HEK293 (cell line): Measurements from ENCODE around the gene B4GALT1.

Experiments
- CTCF ChIP-seq: fragments of 450-650 bp; formaldehyde crosslinking; IDR thresholded peaks from 2 replicates; pipeline ENCODE4 v1.5.1; 2016; ENCODE audit warnings: missing biosample characterization, missing genetic modification characterization
- KLF1 ChIP-seq: fragments of 450-650 bp; formaldehyde crosslinking; IDR thresholded peaks from 2 replicates; pipeline ENCODE4 v1.5.1; 2016; ENCODE audit warnings: missing biosample characterization, missing genetic modification characterization
- OVOL3 ChIP-seq: fragments of 450-650 bp; formaldehyde crosslinking; IDR thresholded peaks from 2 replicates; pipeline ENCODE4 v1.5.1; 2016; ENCODE audit warnings: missing biosample characterization, missing genetic modification characterization
- SCRT1 ChIP-seq: fragments of 450-650 bp; formaldehyde crosslinking; IDR thresholded peaks from 2 replicates; pipeline ENCODE4 v1.5.1; 2016; ENCODE audit warnings: missing biosample characterization, missing genetic modification characterization, borderline replicate concordance
- ZBTB20 ChIP-seq: fragments of 450-650 bp; formaldehyde crosslinking; IDR thresholded peaks from 2 replicates; pipeline ENCODE4 v1.5.1; 2016; ENCODE audit warnings: missing biosample characterization, missing genetic modification characterization
- ZNF184 ChIP-seq: fragments of 450-650 bp; IDR thresholded peaks from 2 replicates; pipeline ENCODE4 v1.5.1; 2018; ENCODE audit warnings: missing biosample characterization, mild to moderate bottlenecking, missing genetic modification characterization
- ZNF639 ChIP-seq: fragments of 450-650 bp; formaldehyde crosslinking; IDR thresholded peaks from 2 replicates; pipeline ENCODE4 v1.5.1; 2016; ENCODE audit warnings: missing biosample characterization, missing genetic modification characterization
- TF ChIP-seq, protein P1 (sequence below): sonication (generic); formaldehyde crosslinking; IDR thresholded peaks from 2 replicates; pipeline ENCODE4 v1.8.1; 2022; ENCODE audit warnings: mild to moderate bottlenecking, moderate library complexity, missing genetic modification reagents

GRCh38 chr9:33186457-33187168 is 19.5 kb upstream of the B4GALT1 start:
- TF ChIP-seq CTCF (tag by site-specific recombination), result no peak
- TF ChIP-seq KLF1 (tag by site-specific recombination), result no peak
- TF ChIP-seq ZBTB20, result no peak
- TF ChIP-seq SCRT1 (tag by site-specific recombination), result no peak
- TF ChIP-seq, protein P1, sequence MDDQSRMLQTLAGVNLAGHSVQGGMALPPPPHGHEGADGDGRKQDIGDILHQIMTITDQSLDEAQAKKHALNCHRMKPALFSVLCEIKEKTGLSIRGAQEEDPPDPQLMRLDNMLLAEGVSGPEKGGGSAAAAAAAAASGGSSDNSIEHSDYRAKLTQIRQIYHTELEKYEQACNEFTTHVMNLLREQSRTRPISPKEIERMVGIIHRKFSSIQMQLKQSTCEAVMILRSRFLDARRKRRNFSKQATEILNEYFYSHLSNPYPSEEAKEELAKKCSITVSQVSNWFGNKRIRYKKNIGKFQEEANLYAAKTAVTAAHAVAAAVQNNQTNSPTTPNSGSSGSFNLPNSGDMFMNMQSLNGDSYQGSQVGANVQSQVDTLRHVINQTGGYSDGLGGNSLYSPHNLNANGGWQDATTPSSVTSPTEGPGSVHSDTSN (CRISPR knock-in tag), result no peak
- TF ChIP-seq ZNF184 (tag by site-specific recombination), result no peak
- no peak for TF ChIP-seq ZNF639 (tag by site-specific recombination)
- TF ChIP-seq OVOL3 (tag by site-specific recombination), result no peak
